HepG2 (cell line): ENCODE data around the gene TADA3. TPM values are rescaled to one million over a fixed set of nuclear protein-coding genes. Genes with fewer than 3 reads are reported as not detected.
A peak's percentile ranks its signal among the peaks of the same experiment; 100 is the strongest.

Source experiments
- ATM ChIP-seq: fragments of 450-650 bp; IDR thresholded peaks from 2 replicates; pipeline ENCODE4 v1.7.1; 2017; ENCODE audit warnings: mild to moderate bottlenecking, borderline replicate concordance
- CBX2 ChIP-seq, 2 experiments: fragments of 200-600 bp in 1 of 2; sonication (generic); formaldehyde crosslinking in 1 of 2; IDR thresholded peaks; 2 replicates each; pipeline versions ENCODE4 v1.7.0 to v1.8.1; 2018 to 2022; ENCODE audit warnings: low read depth in 2 of 2, low read length in 1 of 2, mild to moderate bottlenecking in 1 of 2, missing genetic modification reagents in 1 of 2
- DMAP1 ChIP-seq: IDR thresholded peaks from 2 replicates; pipeline ENCODE4 v1.6.1; 2016
- HNF4G ChIP-seq, 2 experiments: sonication (generic) in 1 of 2; formaldehyde crosslinking in 1 of 2; IDR thresholded peaks; 2 replicates each; pipeline versions ENCODE4 v1.4.0 to v1.6.1; 2011 to 2020; ENCODE audit warnings: borderline replicate concordance in 2 of 2, low read depth in 2 of 2, mild to moderate bottlenecking in 2 of 2, low read length in 1 of 2, missing genetic modification reagents in 1 of 2, moderate library complexity in 1 of 2
- KLF6 ChIP-seq: IDR thresholded peaks from 2 replicates; pipeline ENCODE4 v1.8.0; 2016; ENCODE audit warnings: missing biosample characterization, missing genetic modification reagents
- MAZ ChIP-seq, 2 experiments: sonication (generic) in 1 of 2; formaldehyde crosslinking in 1 of 2; IDR thresholded peaks; 2 replicates each; pipeline versions ENCODE4 v1.5.0 to v1.6.1; 2012 to 2020; ENCODE audit warnings: low read depth in 2 of 2, mild to moderate bottlenecking in 2 of 2, borderline replicate concordance in 1 of 2, improper control_type of control experiment in 1 of 2, low read length in 1 of 2, missing genetic modification reagents in 1 of 2, moderate library complexity in 1 of 2
- NAIF1 ChIP-seq: sonication (generic); formaldehyde crosslinking; IDR thresholded peaks from 2 replicates; pipeline ENCODE4 v1.5.0; 2020; ENCODE audit warnings: mild to moderate bottlenecking, missing genetic modification reagents, borderline replicate concordance
- PRPF4 ChIP-seq: fragments of 200-400 bp; formaldehyde crosslinking; IDR thresholded peaks from 2 replicates; pipeline ENCODE4 v1.6.1; 2016; ENCODE audit warnings: low read length, low read depth; ENCODE audit not compliant: poor library complexity, severe bottlenecking
- RELA ChIP-seq: sonication (generic); formaldehyde crosslinking; IDR thresholded peaks from 2 replicates; pipeline ENCODE4 v1.4.0; 2020; ENCODE audit warnings: missing genetic modification reagents
- SKI ChIP-seq: fragments of 450-650 bp; IDR thresholded peaks from one replicate; pipeline ENCODE4 v1.6.1; 2018; ENCODE audit warnings: mild to moderate bottlenecking; ENCODE audit not compliant: partially characterized antibody
- SOX6 ChIP-seq, 2 experiments: fragments of 450-650 bp in 1 of 2; sonication (generic) in 1 of 2; formaldehyde crosslinking in 1 of 2; IDR thresholded peaks; 2 replicates each; pipeline versions ENCODE4 v1.4.0 to v1.6.1; 2017 to 2020; ENCODE audit warnings: antibody characterized with exemption in 1 of 2, mild to moderate bottlenecking in 1 of 2, missing genetic modification reagents in 1 of 2
- SP5 ChIP-seq: IDR thresholded peaks from 2 replicates; pipeline ENCODE4 v1.6.1; 2016; ENCODE audit warnings: low read depth, borderline replicate concordance
- ZNF180 ChIP-seq: sonication (generic); formaldehyde crosslinking; IDR thresholded peaks from 2 replicates; pipeline ENCODE4 v1.4.0; 2020; ENCODE audit warnings: low read depth, missing genetic modification reagents, borderline replicate concordance
- ZNF773 ChIP-seq: sonication (generic); formaldehyde crosslinking; IDR thresholded peaks from 2 replicates; pipeline ENCODE4 v1.4.0; 2020; ENCODE audit warnings: missing genetic modification reagents, borderline replicate concordance
- polyA plus RNA-seq, 8 experiments: library from polyadenylated mRNA; depleted of rRNA in 3 of 8; stranded (reverse) in 7 of 8; unstranded in 1 of 8; fragments of >200 nt; fragmentation: Illumina TruSeq in 4 of 8; extraction: Trizol in 4 of 8; gene quantifications; 2 replicates each; pipeline versions ENCODE4 v1.2.1 to v1.2.3, GENCODE V29; 2011 to 2016; ENCODE audit warnings: low read depth in 4 of 8, missing spikeins in 1 of 8, mixed read lengths in 1 of 8; ENCODE audit not compliant: insufficient read depth in 1 of 8
- total RNA-seq, 5 experiments: library from RNA; depleted of rRNA; stranded (reverse); fragments of >200 nt; fragmentation: Illumina TruSeq; extraction: Trizol; gene quantifications; 2 replicates each; pipeline ENCODE4 v1.2.3, GENCODE V29; 2016; ENCODE audit warnings: low read depth in 1 of 5
- TF ChIP-seq, protein P1 (sequence below): sonication (generic); formaldehyde crosslinking; IDR thresholded peaks from 2 replicates; pipeline ENCODE4 v1.4.0; 2020; ENCODE audit warnings: missing genetic modification reagents, borderline replicate concordance
- TF ChIP-seq, protein P2 (sequence below): sonication (generic); formaldehyde crosslinking; IDR thresholded peaks from 2 replicates; pipeline ENCODE4 v1.4.0; 2020; ENCODE audit warnings: mild to moderate bottlenecking, missing genetic modification reagents
- TF ChIP-seq, protein P3 (sequence below): IDR thresholded peaks from 2 replicates; pipeline ENCODE4 v1.6.1; 2012; ENCODE audit warnings: low read length, improper control_type of control experiment
- TF ChIP-seq, protein P4 (sequence below): sonication (generic); formaldehyde crosslinking; IDR thresholded peaks from 2 replicates; pipeline ENCODE4 v1.4.0; 2020; ENCODE audit warnings: missing genetic modification reagents

Gene TADA3
- total and polyA plus RNA-seq, 2 of the 13 experiments (the other 11 are each of a cell fraction or from before 2014, with no cell fraction given): 32.1 to 37.1 TPM

DNA sequence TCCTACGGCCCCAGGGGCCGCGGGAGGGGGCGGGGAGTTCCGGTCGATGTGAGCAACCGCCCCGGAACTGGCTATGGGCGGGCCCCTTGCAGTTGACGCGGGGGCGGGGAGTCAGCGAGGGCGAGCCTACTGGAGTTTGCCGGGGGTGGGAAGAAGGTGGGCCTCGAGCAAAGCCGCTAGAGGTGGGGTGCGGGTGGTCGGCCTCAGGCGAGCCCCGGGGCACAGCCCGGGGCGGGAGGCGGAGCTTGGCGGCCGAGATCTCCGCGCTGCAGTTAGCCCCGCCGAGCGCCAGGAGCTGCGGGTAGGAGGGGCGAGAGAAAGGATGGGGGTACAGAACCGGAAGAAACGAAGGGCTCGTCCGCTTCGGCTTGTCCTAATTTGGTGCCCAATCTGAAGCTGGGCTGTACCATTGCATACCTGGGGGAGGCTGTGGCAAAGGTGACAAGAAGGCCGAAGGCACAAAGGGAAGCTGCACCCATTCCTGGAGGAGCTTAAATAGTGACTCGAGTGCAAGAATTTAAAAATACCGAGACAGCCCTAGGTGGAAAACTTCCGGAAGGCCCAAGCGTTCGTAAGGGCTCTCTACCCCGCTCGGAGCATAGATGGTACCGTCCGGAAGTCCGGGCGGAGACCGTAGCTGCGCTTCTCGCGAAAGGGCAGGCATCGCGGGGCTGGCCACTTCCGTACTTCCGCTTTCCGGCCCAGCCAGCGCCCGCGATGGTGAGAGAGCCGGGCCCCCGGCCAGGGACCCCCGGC lies at the start of gene TADA3, which contains the start of gene ARPC4 (continued):
- no peak for TF ChIP-seq SP5 (CRISPR knock-in tag)
- TF ChIP-seq SKI: no peak
- no peak for TF ChIP-seq MAZ (IDR thresholded peaks at IDR 0.05; ENCODE audit: borderline replicate concordance, low read depth, low read length)
- TF ChIP-seq MAZ (CRISPR knock-in tag; IDR thresholded peaks at IDR 0.05; ENCODE audit: low read depth): peak; percentile 70; the same call in 1 of the 2 replicates
- TF ChIP-seq DMAP1 (CRISPR knock-in tag): peak; percentile 71
- TF ChIP-seq, protein P1, sequence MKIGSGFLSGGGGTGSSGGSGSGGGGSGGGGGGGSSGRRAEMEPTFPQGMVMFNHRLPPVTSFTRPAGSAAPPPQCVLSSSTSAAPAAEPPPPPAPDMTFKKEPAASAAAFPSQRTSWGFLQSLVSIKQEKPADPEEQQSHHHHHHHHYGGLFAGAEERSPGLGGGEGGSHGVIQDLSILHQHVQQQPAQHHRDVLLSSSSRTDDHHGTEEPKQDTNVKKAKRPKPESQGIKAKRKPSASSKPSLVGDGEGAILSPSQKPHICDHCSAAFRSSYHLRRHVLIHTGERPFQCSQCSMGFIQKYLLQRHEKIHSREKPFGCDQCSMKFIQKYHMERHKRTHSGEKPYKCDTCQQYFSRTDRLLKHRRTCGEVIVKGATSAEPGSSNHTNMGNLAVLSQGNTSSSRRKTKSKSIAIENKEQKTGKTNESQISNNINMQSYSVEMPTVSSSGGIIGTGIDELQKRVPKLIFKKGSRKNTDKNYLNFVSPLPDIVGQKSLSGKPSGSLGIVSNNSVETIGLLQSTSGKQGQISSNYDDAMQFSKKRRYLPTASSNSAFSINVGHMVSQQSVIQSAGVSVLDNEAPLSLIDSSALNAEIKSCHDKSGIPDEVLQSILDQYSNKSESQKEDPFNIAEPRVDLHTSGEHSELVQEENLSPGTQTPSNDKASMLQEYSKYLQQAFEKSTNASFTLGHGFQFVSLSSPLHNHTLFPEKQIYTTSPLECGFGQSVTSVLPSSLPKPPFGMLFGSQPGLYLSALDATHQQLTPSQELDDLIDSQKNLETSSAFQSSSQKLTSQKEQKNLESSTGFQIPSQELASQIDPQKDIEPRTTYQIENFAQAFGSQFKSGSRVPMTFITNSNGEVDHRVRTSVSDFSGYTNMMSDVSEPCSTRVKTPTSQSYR (CRISPR knock-in tag): peak; percentile 61; the same call in 1 of the 2 replicates
- no peak for TF ChIP-seq ATM
- no peak for TF ChIP-seq SOX6 (IDR thresholded peaks at IDR 0.05)
- TF ChIP-seq SOX6 (CRISPR knock-in tag; IDR thresholded peaks at IDR 0.05): peak; percentile 12; the same call in 1 of the 2 replicates
- TF ChIP-seq RELA (CRISPR knock-in tag): no peak
- TF ChIP-seq ZNF180 (CRISPR knock-in tag): no peak
- no peak for TF ChIP-seq CBX2 (IDR thresholded peaks at IDR 0.05; ENCODE audit: low read depth, low read length)
- no peak for TF ChIP-seq CBX2 (CRISPR knock-in tag; IDR thresholded peaks at IDR 0.05; ENCODE audit: low read depth)
- TF ChIP-seq, protein P2, sequence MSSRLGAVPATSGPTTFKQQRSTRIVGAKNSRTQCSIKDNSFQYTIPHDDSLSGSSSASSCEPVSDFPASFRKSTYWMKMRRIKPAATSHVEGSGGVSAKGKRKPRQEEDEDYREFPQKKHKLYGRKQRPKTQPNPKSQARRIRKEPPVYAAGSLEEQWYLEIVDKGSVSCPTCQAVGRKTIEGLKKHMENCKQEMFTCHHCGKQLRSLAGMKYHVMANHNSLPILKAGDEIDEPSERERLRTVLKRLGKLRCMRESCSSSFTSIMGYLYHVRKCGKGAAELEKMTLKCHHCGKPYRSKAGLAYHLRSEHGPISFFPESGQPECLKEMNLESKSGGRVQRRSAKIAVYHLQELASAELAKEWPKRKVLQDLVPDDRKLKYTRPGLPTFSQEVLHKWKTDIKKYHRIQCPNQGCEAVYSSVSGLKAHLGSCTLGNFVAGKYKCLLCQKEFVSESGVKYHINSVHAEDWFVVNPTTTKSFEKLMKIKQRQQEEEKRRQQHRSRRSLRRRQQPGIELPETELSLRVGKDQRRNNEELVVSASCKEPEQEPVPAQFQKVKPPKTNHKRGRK (CRISPR knock-in tag): no peak
- TF ChIP-seq, protein P3, sequence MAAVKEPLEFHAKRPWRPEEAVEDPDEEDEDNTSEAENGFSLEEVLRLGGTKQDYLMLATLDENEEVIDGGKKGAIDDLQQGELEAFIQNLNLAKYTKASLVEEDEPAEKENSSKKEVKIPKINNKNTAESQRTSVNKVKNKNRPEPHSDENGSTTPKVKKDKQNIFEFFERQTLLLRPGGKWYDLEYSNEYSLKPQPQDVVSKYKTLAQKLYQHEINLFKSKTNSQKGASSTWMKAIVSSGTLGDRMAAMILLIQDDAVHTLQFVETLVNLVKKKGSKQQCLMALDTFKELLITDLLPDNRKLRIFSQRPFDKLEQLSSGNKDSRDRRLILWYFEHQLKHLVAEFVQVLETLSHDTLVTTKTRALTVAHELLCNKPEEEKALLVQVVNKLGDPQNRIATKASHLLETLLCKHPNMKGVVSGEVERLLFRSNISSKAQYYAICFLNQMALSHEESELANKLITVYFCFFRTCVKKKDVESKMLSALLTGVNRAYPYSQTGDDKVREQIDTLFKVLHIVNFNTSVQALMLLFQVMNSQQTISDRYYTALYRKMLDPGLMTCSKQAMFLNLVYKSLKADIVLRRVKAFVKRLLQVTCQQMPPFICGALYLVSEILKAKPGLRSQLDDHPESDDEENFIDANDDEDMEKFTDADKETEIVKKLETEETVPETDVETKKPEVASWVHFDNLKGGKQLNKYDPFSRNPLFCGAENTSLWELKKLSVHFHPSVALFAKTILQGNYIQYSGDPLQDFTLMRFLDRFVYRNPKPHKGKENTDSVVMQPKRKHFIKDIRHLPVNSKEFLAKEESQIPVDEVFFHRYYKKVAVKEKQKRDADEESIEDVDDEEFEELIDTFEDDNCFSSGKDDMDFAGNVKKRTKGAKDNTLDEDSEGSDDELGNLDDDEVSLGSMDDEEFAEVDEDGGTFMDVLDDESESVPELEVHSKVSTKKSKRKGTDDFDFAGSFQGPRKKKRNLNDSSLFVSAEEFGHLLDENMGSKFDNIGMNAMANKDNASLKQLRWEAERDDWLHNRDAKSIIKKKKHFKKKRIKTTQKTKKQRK: no peak
- TF ChIP-seq PRPF4: no peak
- no peak for TF ChIP-seq NAIF1
- no peak for TF ChIP-seq HNF4G (IDR thresholded peaks at IDR 0.05; ENCODE audit: borderline replicate concordance, low read depth, low read length)
- no peak for TF ChIP-seq HNF4G (CRISPR knock-in tag; IDR thresholded peaks at IDR 0.05; ENCODE audit: borderline replicate concordance, low read depth)
- TF ChIP-seq KLF6 (CRISPR knock-in tag): 0 out of 2 replicates have a peak, but pooled peaks have one; percentile 14
- TF ChIP-seq, protein P4, sequence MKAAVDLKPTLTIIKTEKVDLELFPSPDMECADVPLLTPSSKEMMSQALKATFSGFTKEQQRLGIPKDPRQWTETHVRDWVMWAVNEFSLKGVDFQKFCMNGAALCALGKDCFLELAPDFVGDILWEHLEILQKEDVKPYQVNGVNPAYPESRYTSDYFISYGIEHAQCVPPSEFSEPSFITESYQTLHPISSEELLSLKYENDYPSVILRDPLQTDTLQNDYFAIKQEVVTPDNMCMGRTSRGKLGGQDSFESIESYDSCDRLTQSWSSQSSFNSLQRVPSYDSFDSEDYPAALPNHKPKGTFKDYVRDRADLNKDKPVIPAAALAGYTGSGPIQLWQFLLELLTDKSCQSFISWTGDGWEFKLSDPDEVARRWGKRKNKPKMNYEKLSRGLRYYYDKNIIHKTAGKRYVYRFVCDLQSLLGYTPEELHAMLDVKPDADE (CRISPR knock-in tag): no peak
- no peak for TF ChIP-seq ZNF773 (CRISPR knock-in tag)
